K562 (cell line): Measurements from ENCODE around the gene POLRMT. TPM values are rescaled to one million over a fixed set of nuclear protein-coding genes. Genes with fewer than 3 reads are reported as not detected.

Source experiments
- CCNT2 ChIP-seq: IDR thresholded peaks from 2 replicates; pipeline ENCODE4 v1.6.1; 2011; ENCODE audit warnings: borderline replicate concordance, low read depth, mild to moderate bottlenecking, moderate library complexity, mixed read lengths, low read length; ENCODE audit not compliant: insufficient read length; ENCODE audit errors: extremely low read depth
- CREM ChIP-seq: IDR thresholded peaks from 2 replicates; pipeline ENCODE4 v1.6.1; 2014; ENCODE audit warnings: antibody characterized with exemption, low read depth
- CSDE1 ChIP-seq, 2 experiments: fragments of 450-650 bp; IDR thresholded peaks; 2 replicates each; pipeline ENCODE4 v1.6.1; 2016; ENCODE audit warnings: mild to moderate bottlenecking in 1 of 2
- GATAD2B ChIP-seq: fragments of 450-650 bp; IDR thresholded peaks from 2 replicates; pipeline ENCODE4 v1.6.1; 2017; ENCODE audit warnings: mild to moderate bottlenecking, borderline replicate concordance
- HMGN3 ChIP-seq: IDR thresholded peaks from 2 replicates; pipeline ENCODE4 v1.6.1; 2011; ENCODE audit warnings: borderline replicate concordance, low read depth, mild to moderate bottlenecking, mixed read lengths, low read length; ENCODE audit not compliant: insufficient read length; ENCODE audit errors: extremely low read depth
- IRF1 ChIP-seq: sonication (generic); formaldehyde crosslinking; IDR thresholded peaks from 2 replicates; pipeline ENCODE4 v1.8.0; 2022; ENCODE audit warnings: missing genetic modification reagents, mild to moderate bottlenecking, borderline replicate concordance
- KAT2B ChIP-seq: IDR thresholded peaks from one replicate; pipeline ENCODE4 v1.6.1; 2012; ENCODE audit warnings: low read depth, mild to moderate bottlenecking, control low read depth, inconsistent platforms, low read length, moderate library complexity
- RBM22 ChIP-seq: fragments of 200-400 bp; formaldehyde crosslinking; IDR thresholded peaks from 2 replicates; pipeline ENCODE4 v1.6.1; 2018; ENCODE audit warnings: low read length, low read depth; ENCODE audit not compliant: poor library complexity, severe bottlenecking
- ZNF23 ChIP-seq: fragments of 250-450 bp; sonication (Bioruptor Pico); IDR thresholded peaks from 2 replicates; pipeline ENCODE4 v1.4.0; 2020; ENCODE audit warnings: mild to moderate bottlenecking
- ZNF512 ChIP-seq: IDR thresholded peaks from 2 replicates; pipeline ENCODE4 v1.6.1; 2016; ENCODE audit warnings: missing genetic modification characterization, missing compliant biosample characterization
- polyA plus RNA-seq, 8 experiments: library from polyadenylated mRNA; depleted of rRNA in 4 of 8; stranded (reverse) in 5 of 8; unstranded in 3 of 8; fragments of >200 nt; fragmentation: Nextera tagmentation in 2 of 8; fragmentation: Illumina TruSeq in 1 of 8; extraction: Ambion mirVana in 2 of 8; extraction: Trizol in 1 of 8; gene quantifications; 2 replicates each; pipeline versions ENCODE4 v1.2.1 to v1.2.3, GENCODE V29; 2011 to 2014; ENCODE audit warnings: inconsistent platforms in 1 of 8, missing spikeins in 1 of 8
- total RNA-seq, 7 experiments: library from RNA; depleted of rRNA in 6 of 7; stranded (reverse); fragments of >200 nt in 6 of 7; fragmentation: Illumina TruSeq in 2 of 7; extraction: Trizol in 2 of 7; gene quantifications; 2 replicates each; pipeline versions ENCODE4 v1.2.1 to v1.2.3, GENCODE V29; 2011 to 2021; ENCODE audit warnings: low replicate concordance in 1 of 7
- TF ChIP-seq, protein P1 (sequence below): fragments of 250-450 bp; sonication (Bioruptor Pico); IDR thresholded peaks from 2 replicates; pipeline ENCODE4 v1.8.0; 2022; ENCODE audit warnings: inconsistent platforms

Gene POLRMT
- total and polyA plus RNA-seq, 9 of the 15 experiments (the other 6 are each of a cell fraction or from before 2014, with no cell fraction given) = 30.3 to 144 (median 68.0) TPM

DNA sequence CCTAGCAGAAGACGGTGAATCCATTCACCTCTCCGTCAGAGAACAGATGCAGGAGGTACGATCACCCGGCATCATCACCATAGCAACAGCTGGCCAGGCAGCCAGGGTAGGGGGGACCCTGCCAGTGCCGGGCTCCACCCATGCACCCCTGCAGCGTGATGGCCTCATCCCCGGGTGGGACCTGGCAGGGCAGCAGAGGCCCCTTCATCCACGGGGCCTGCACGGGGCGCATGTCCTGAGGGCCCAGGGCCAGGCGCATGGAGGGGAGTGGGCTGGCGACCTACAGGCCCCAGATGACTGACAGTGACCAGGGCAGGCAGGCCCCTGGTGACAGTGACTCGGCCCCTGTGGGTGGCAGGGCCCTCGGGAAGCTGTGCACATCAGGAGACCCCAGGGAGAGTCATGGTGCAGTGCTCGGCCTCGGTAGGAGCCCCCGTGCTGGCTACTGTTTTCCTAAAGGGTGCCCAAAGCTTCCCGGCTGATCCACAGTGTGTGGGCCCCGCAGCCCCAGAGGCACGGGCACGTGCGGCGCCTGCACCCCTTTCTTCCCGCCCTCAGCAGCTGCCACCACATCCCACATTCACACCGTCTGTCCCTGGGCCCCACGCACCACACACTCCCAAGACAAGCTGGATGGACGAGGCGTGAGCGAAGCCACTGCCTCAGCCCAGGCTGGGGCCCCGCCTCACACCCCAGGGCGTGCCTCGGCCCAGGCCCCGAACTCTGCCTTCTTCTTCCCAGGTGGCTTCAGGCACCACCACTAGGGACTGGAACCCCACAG, 24.9 kb upstream of the POLRMT start (continued):
- TF ChIP-seq ZNF512 (tag) (no peak), ZNF23 (CRISPR knock-in tag) (no peak), GATAD2B (no peak), HMGN3 (no peak), RBM22 (peak; percentile 37), CSDE1 (IDR thresholded peaks at IDR 0.05) (no peak), CCNT2 (no peak), KAT2B (no peak), CREM (no peak), IRF1 (CRISPR knock-in tag) (no peak)
- TF ChIP-seq, protein P1, sequence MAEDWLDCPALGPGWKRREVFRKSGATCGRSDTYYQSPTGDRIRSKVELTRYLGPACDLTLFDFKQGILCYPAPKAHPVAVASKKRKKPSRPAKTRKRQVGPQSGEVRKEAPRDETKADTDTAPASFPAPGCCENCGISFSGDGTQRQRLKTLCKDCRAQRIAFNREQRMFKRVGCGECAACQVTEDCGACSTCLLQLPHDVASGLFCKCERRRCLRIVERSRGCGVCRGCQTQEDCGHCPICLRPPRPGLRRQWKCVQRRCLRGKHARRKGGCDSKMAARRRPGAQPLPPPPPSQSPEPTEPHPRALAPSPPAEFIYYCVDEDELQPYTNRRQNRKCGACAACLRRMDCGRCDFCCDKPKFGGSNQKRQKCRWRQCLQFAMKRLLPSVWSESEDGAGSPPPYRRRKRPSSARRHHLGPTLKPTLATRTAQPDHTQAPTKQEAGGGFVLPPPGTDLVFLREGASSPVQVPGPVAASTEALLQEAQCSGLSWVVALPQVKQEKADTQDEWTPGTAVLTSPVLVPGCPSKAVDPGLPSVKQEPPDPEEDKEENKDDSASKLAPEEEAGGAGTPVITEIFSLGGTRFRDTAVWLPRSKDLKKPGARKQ (CRISPR knock-in tag) = no peak
